ACC112 (cell line): ENCODE measurements around the gene ABR.
"Not testable (repeated sequence)": the region's sequence is repeated elsewhere in the genome, so short reads cannot be mapped to it uniquely, and the experiment has no call there.

Source experiments
- H2AFZ ChIP-seq: fragments of 200-600 bp; sonication (generic); one replicate; pipeline ENCODE4 v1.6.0; 2017; ENCODE audit warnings: antibody characterized with exemption, low read length; ENCODE audit not compliant: unreplicated experiment
- H3K27ac ChIP-seq: fragments of 200-600 bp; sonication (generic); 2 replicates; pipeline ENCODE4 v1.5.1; 2014; ENCODE audit warnings: low read depth, mild to moderate bottlenecking, antibody characterized with exemption, low read length, moderate library complexity
- H3K27me3 ChIP-seq: fragments of 200-600 bp; sonication (generic); 2 replicates; pipeline ENCODE4 v1.6.1; 2014; ENCODE audit warnings: mild to moderate bottlenecking, antibody characterized with exemption, low read length, moderate library complexity, mixed read lengths; ENCODE audit not compliant: insufficient read depth
- H3K36me3 ChIP-seq: fragments of 200-600 bp; sonication (generic); 2 replicates; pipeline ENCODE4 v1.6.1; 2016; ENCODE audit warnings: mild to moderate bottlenecking, antibody characterized with exemption, low read length, moderate library complexity, mixed read lengths; ENCODE audit not compliant: insufficient read depth
- H3K4me1 ChIP-seq: fragments of 200-600 bp; sonication (generic); one replicate; pipeline ENCODE4 v1.6.1; 2016; ENCODE audit warnings: low read length, mixed read lengths; ENCODE audit not compliant: insufficient read depth, unreplicated experiment, control insufficient read depth
- H3K4me3 ChIP-seq: fragments of 200-600 bp; sonication (generic); 2 replicates; pipeline ENCODE4 v1.5.1; 2014; ENCODE audit warnings: mild to moderate bottlenecking, low read depth, low read length
- H3K79me2 ChIP-seq: fragments of 200-600 bp; sonication (generic); one replicate; pipeline ENCODE4 v1.6.0; 2016; ENCODE audit warnings: low read length; ENCODE audit not compliant: control insufficient read depth, unreplicated experiment, insufficient read depth

Gene ABR

GRCh38 chr17:1201132-1201702 lies 21.4 kb upstream of the ABR start:
- H3K36me3 ChIP-seq: no peaks in the 10 kb centered on the region
- no peaks in the 10 kb centered on the region for H3K27me3 ChIP-seq
- H3K4me1 ChIP-seq: peaks cover 4% of the 10 kb centered on the region
- H3K79me2 ChIP-seq: no peaks in the 10 kb centered on the region
- H3K27ac ChIP-seq: no peak overlapping the region
- H2AFZ ChIP-seq: no peak overlapping the region
- H3K4me3 ChIP-seq: no peak overlapping the region

- H3K36me3 ChIP-seq, H3K4me1 ChIP-seq, H3K79me2 ChIP-seq, H2AFZ ChIP-seq, H3K27ac ChIP-seq, H3K27me3 ChIP-seq, H3K4me3 ChIP-seq: not testable (repeated sequence)
Observed at GRCh38 chr17:1199271-1199743, 19.5 kb upstream of the ABR start.

- no peak overlapping the region for H3K27ac ChIP-seq
- H3K36me3 ChIP-seq: no peaks in the 10 kb centered on the region
- H3K4me3 ChIP-seq: no peak overlapping the region
- H3K79me2 ChIP-seq: no peaks in the 10 kb centered on the region
- H2AFZ ChIP-seq: no peak overlapping the region
- peaks cover 4% of the 10 kb centered on the region for H3K4me1 ChIP-seq
- H3K27me3 ChIP-seq: no peaks in the 10 kb centered on the region
Observed at GRCh38 chr17:1197781-1198490, 18.2 kb upstream of the ABR start.

GRCh38 chr17:1197379-1197778 lies 17.6 kb upstream of the ABR start:
- H3K27me3 ChIP-seq: no peaks in the 10 kb centered on the region
- H3K36me3 ChIP-seq: no peaks in the 10 kb centered on the region
- no peak overlapping the region for H2AFZ ChIP-seq
- no peak overlapping the region for H3K4me3 ChIP-seq
- H3K27ac ChIP-seq: no peak overlapping the region
- peaks cover 4% of the 10 kb centered on the region for H3K4me1 ChIP-seq
- no peaks in the 10 kb centered on the region for H3K79me2 ChIP-seq

- H3K79me2 ChIP-seq: no peaks in the 10 kb centered on the region
- no peak overlapping the region for H3K27ac ChIP-seq
- H3K4me3 ChIP-seq: no peak overlapping the region
- no peaks in the 10 kb centered on the region for H3K27me3 ChIP-seq
- no peak overlapping the region for H2AFZ ChIP-seq
- peaks cover 4% of the 10 kb centered on the region for H3K4me1 ChIP-seq
- no peaks in the 10 kb centered on the region for H3K36me3 ChIP-seq
Observed at GRCh38 chr17:1196946-1197345, 17.2 kb upstream of the ABR start.

- peaks cover 9% of the 10 kb centered on the region for H3K4me1 ChIP-seq
- H3K36me3 ChIP-seq: no peaks in the 10 kb centered on the region
- no peak overlapping the region for H3K4me3 ChIP-seq
- H2AFZ ChIP-seq: no peak overlapping the region
- no peak overlapping the region for H3K27ac ChIP-seq
- H3K27me3 ChIP-seq: peaks cover 10% of the 10 kb centered on the region
- no peaks in the 10 kb centered on the region for H3K79me2 ChIP-seq
Observed at GRCh38 chr17:1192911-1193699, 13.3 kb upstream of the ABR start.

GRCh38 chr17:1190751-1191331 lies 11.1 kb upstream of the ABR start:
- Histone ChIP-seq H3K36me3 (no peaks in the 10 kb centered on the region), H3K79me2 (no peaks in the 10 kb centered on the region), H3K4me3 (no peak overlapping the region), H3K27ac (no peak overlapping the region), H2AFZ (no peak overlapping the region), H3K4me1 (peaks cover 16% of the 10 kb centered on the region), H3K27me3 (peaks cover 10% of the 10 kb centered on the region)

GRCh38 chr17:1188812-1189504 lies 9.2 kb upstream of the ABR start:
- Histone ChIP-seq H3K4me1 (peaks cover 16% of the 10 kb centered on the region), H2AFZ (peak overlapping the region; percentile 21), H3K36me3 (no peaks in the 10 kb centered on the region), H3K27me3 (peaks cover 10% of the 10 kb centered on the region), H3K27ac (no peak overlapping the region), H3K4me3 (peak overlapping the region; percentile 42; the same call in 1 of the 2 replicates), H3K79me2 (no peaks in the 10 kb centered on the region)

- H3K4me1 ChIP-seq: peaks cover 16% of the 10 kb centered on the region
- peak overlapping the region; percentile 49 for H2AFZ ChIP-seq
- H3K36me3 ChIP-seq: no peaks in the 10 kb centered on the region
- no peak overlapping the region for H3K27ac ChIP-seq
- peak overlapping the region; percentile 23; the same call in 1 of the 2 replicates for H3K4me3 ChIP-seq
- H3K79me2 ChIP-seq: no peaks in the 10 kb centered on the region
- peaks cover 10% of the 10 kb centered on the region for H3K27me3 ChIP-seq
Observed at GRCh38 chr17:1186923-1187771, 7.4 kb upstream of the ABR start.
